ENCODE measurements around the gene CIRBP. TPM values are rescaled to one million over a fixed set of nuclear protein-coding genes. Genes with fewer than 3 reads are reported as not detected.

CIRBP gene
- total RNA-seq, 2 donors from 2014 or later, result 226 to 251 TPM

GRCh38 chr19:1252821-1253513 lies 16.2 kb upstream of the CIRBP start:
- Mint-ChIP-seq H3K27ac (peak overlapping the region; percentile 89 to 91), H3K36me3 (no peaks in the 10 kb centered on the region), H3K4me3 (peak overlapping the region; percentile 84), H3K27me3 (no peaks in the 10 kb centered on the region), H3K9me3 (no peaks in the 10 kb centered on the region), H3K4me1 (ENCODE audit: low read depth in 2 of 2) (peaks cover 9 to 23% of the 10 kb centered on the region in 2 donors)
- DNase-seq (ENCODE audit: low spot score) (peak; percentile 87), ATAC-seq (peak; percentile 34 to 44)

DNA sequence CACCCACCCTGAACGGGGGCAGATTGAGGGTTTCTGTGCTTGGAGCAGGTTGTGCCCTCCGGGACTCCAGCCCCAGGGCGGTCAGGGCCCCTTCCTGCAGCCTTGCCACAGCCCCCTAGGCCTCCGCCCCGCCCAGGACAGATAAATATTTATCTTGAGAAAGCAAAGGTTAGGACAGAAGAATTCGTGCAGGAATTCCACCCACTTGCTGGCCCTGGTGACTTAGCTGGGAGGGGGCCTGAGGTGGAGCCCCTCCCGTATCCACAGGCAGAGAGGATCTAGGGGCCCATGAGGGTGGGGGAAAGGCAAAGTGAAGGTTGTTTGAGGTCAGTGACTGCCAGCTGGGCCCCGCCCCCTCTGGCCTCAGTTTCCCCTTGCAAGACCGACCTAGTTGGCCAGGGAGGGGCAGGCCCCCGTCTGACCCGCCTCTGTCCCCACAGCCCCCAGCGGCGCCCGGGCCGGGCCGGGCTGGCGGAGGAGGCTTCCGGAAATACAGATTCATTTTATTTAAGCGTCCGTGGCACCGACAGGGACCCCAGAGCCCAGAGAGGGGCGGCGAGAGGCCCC lies 15.5 kb upstream of the CIRBP start:
- DNase-seq (ENCODE audit: low spot score), result no peak
- no peak for ATAC-seq
- Mint-ChIP-seq H3K36me3 (no peaks in the 10 kb centered on the region), H3K27me3 (no peaks in the 10 kb centered on the region), H3K9me3 (no peaks in the 10 kb centered on the region), H3K4me3 (peak overlapping the region; percentile 79), H3K4me1 (ENCODE audit: low read depth in 2 of 2) (peaks cover 9 to 25% of the 10 kb centered on the region in 2 donors), H3K27ac (peak overlapping the region; percentile 89 to 91)

DNA sequence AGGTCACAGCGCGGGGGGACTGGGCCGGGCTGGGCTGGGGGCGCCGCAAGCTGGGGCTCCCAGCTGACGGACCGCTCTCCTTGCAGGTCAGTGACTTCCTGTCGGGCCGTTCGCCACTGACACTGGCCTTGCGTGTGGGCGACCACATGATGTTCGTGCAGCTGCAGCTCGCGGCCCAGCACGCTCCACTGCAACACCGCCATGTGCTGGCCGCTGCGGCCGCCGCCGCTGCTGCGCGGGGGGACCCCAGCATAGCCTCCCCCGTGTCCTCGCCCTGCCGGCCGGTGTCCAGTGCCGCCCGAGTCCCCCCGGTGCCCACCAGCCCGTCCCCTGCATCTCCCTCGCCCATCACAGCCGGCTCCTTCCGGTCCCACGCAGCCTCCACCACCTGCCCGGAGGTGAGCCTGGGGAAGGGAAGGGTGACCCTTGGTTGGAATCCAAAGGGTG lies 15.0 kb upstream of the CIRBP start:
- no peaks in the 10 kb centered on the region for H3K27me3 Mint-ChIP-seq
- no peak for DNase-seq (ENCODE audit: low spot score)
- ATAC-seq, result no peak
- H3K4me1 Mint-ChIP-seq (ENCODE audit: low read depth in 2 of 2), result peaks cover 9 to 25% of the 10 kb centered on the region in 2 donors
- peak overlapping the region; percentile 49 for H3K4me3 Mint-ChIP-seq
- no peak overlapping the region for H3K27ac Mint-ChIP-seq
- no peaks in the 10 kb centered on the region for H3K9me3 Mint-ChIP-seq
- no peaks in the 10 kb centered on the region for H3K36me3 Mint-ChIP-seq

GRCh38 chr19:1254530-1255185 lies 14.5 kb upstream of the CIRBP start:
- H3K36me3 Mint-ChIP-seq, result no peaks in the 10 kb centered on the region
- H3K27me3 Mint-ChIP-seq, result no peaks in the 10 kb centered on the region
- DNase-seq (ENCODE audit: low spot score) (no peak), ATAC-seq (no peak)
- H3K4me3 Mint-ChIP-seq, result peak overlapping the region; percentile 49
- peak overlapping the region; percentile 28 to 75 for H3K27ac Mint-ChIP-seq
- peaks cover 13 to 27% of the 10 kb centered on the region in 2 donors for H3K4me1 Mint-ChIP-seq (ENCODE audit: low read depth in 2 of 2)
- no peaks in the 10 kb centered on the region for H3K9me3 Mint-ChIP-seq

DNA sequence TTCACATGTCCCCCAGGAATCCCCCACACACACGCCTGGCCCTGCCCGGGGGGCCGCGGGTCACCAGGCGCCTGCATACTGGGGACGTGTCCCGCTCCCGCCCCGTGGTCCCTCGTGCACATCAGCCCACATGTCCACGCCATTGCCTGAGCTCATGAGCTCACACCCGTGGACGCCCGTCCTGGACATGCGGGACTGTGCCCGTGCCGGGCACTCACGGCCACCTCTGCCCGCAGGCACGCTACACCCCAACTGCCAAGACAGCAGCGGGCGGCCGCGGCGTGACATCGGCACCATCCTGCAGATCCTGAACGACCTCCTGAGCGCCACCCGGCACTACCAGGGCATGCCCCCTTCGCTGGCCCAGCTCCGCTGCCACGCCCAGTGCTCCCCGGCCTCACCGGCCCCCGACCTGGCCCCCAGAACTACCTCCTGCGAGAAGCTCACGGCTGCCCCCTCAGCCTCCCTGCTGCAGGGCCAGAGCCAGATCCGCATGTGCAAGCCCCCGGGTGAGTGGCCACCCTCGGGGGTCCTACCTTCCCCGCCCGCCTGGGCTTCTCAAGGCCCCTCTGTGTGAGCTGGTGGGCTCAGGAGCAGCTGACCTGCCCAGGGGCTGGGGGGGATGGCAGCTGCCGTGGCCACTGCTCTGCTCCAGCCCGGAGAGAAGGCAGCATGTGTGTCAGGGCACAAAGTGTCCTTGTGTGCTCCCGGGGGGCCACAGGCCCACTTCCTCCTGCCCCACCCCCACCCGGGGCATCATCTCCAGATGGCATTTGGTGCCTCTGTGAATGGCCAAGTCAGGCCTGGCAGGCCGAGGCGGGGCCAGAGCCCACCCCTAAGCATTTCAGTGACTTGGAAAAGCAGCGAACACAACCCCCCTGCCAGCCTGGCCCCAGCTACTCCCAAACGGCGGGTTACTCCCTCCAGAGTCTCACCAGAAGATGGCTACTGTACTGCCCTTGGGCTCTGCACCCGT lies 13.7 kb upstream of the CIRBP start:
- Mint-ChIP-seq H3K27me3 (no peaks in the 10 kb centered on the region), H3K4me3 (peak overlapping the region; percentile 49), H3K27ac (peak overlapping the region; percentile 28 to 75), H3K9me3 (no peaks in the 10 kb centered on the region), H3K4me1 (ENCODE audit: low read depth in 2 of 2) (peaks cover 17 to 31% of the 10 kb centered on the region in 2 donors), H3K36me3 (no peaks in the 10 kb centered on the region)
- DNase-seq (ENCODE audit: low spot score) (no peak), ATAC-seq (no peak)

DNA sequence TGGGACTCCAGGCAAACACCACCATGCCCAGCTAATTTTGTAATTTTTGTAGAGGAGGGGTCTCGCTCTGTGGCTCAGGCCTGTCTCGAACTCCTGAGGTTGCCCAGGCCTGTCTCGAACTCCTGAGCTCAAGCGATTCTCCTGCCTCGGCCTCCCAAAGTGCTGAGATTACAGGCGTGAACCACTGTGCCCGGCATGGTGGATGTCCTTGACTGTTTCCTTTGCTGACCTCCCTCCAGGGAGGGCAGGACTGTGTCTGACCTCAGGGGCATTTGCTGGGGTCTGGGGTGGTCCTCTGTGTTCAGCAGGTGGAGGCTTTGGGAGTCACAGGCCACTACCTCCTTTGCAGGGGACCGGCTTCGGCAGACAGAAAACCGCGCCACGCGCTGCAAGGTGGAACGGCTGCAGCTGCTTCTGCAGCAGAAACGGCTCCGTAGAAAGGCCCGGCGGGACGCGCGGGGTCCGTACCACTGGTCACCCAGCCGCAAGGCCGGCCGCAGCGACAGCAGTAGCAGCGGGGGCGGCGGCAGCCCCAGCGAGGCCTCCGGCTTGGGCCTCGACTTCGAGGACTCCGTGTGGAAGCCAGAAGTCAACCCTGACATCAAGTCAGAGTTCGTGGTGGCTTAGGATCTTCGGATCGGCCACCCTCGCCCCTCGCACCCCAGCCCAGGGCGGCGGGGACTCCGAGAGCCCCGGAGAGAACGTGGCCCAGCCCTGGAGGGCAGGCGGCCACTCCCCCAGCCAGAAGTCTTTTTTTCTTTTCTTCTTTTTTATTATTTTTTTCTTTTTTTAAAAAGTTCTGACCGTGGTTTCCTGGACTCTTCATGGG lies 12.3 kb upstream of the CIRBP start:
- H3K9me3 Mint-ChIP-seq, result no peaks in the 10 kb centered on the region
- H3K27me3 Mint-ChIP-seq, result no peaks in the 10 kb centered on the region
- no peak overlapping the region for H3K4me3 Mint-ChIP-seq
- no peak for ATAC-seq
- H3K36me3 Mint-ChIP-seq, result no peaks in the 10 kb centered on the region
- H3K27ac Mint-ChIP-seq, result peak overlapping the region; percentile 93 to 97
- H3K4me1 Mint-ChIP-seq (ENCODE audit: low read depth in 2 of 2), result peaks cover 25 to 34% of the 10 kb centered on the region in 2 donors
- DNase-seq (ENCODE audit: low spot score), result no peak

DNA sequence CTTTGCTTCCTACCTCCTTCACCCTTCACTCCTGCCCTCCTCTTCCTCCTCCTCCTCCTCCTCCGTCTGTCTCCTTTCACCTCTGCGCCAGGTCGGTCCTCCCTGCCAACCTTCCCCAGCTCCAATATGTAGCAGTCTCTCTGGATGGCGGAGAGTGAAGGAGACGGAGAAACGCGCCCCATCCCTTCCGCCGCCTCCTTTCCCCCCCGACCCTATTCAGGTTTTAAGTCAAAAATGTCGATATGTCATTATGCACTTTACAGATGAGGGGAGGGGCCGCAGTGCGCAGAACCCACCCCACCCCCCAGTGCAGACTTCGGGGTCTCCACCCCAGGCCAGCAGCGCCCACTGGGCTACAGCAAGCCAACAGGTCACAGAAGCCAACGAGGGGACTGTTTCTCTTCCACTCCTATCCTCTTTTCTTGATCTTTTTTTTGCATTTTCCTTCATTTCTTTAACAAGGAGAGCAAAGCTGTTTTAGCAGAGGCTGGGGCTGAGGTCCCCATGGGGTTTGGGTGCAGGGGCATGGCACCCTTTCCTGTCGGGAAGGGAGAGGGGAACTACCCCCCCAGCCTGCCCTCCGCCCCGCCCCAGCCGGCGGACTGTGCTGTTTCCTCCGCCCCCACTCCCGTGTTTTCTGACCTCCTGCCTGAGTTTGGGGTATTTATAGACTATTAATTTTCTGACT lies 11.5 kb upstream of the CIRBP start:
- Mint-ChIP-seq H3K27me3 (no peaks in the 10 kb centered on the region), H3K9me3 (no peaks in the 10 kb centered on the region), H3K4me3 (peak overlapping the region; percentile 81), H3K4me1 (ENCODE audit: low read depth in 2 of 2) (peaks cover 28 to 38% of the 10 kb centered on the region in 2 donors), H3K36me3 (no peaks in the 10 kb centered on the region), H3K27ac (peak overlapping the region; percentile 93 to 97)
- ATAC-seq, result no peak
- no peak for DNase-seq (ENCODE audit: low spot score)

DNA sequence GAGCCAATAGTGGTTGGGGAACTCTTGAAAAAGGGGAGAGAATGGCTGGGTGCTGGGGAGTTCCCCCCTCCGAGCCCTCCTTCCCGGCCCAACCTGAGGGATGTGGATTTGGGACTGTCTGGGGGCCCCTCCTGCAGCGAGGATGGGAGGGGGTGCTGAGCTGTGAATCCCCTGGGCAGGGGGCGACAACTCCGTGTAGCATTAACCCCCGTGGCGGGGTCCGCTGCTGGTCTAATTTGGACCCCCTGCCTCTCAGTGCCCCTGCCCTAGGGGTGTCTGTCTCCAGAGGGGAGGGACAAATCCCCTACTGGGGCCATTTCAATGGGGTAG lies 11.0 kb upstream of the CIRBP start:
- peaks cover 28 to 41% of the 10 kb centered on the region in 2 donors for H3K4me1 Mint-ChIP-seq (ENCODE audit: low read depth in 2 of 2)
- H3K9me3 Mint-ChIP-seq, result no peaks in the 10 kb centered on the region
- ATAC-seq, result no peak
- no peaks in the 10 kb centered on the region for H3K36me3 Mint-ChIP-seq
- no peaks in the 10 kb centered on the region for H3K27me3 Mint-ChIP-seq
- DNase-seq (ENCODE audit: low spot score), result no peak
- peak overlapping the region; percentile 81 for H3K4me3 Mint-ChIP-seq
- H3K27ac Mint-ChIP-seq, result peak overlapping the region; percentile 93 to 97

- peaks cover 23 to 41% of the 10 kb centered on the region in 2 donors for H3K4me1 Mint-ChIP-seq (ENCODE audit: low read depth in 2 of 2)
- H3K4me3 Mint-ChIP-seq, result peak overlapping the region; percentile 81
- H3K27ac Mint-ChIP-seq, result peak overlapping the region; percentile 93 to 97
- ATAC-seq (no peak), DNase-seq (ENCODE audit: low spot score) (no peak)
- no peaks in the 10 kb centered on the region for H3K27me3 Mint-ChIP-seq
- H3K9me3 Mint-ChIP-seq, result no peaks in the 10 kb centered on the region
- no peaks in the 10 kb centered on the region for H3K36me3 Mint-ChIP-seq
These were observed 10.4 kb upstream of the CIRBP start for GRCh38 chr19:1258707-1259205.

- Mint-ChIP-seq H3K9me3 (no peaks in the 10 kb centered on the region), H3K27ac (peak overlapping the region; percentile 93 to 97), H3K36me3 (no peaks in the 10 kb centered on the region), H3K27me3 (no peaks in the 10 kb centered on the region), H3K4me3 (peak overlapping the region; percentile 81), H3K4me1 (ENCODE audit: low read depth in 2 of 2) (peaks cover 23 to 41% of the 10 kb centered on the region in 2 donors)
- ATAC-seq (peak; percentile 64 to 68), DNase-seq (ENCODE audit: low spot score) (peak; percentile 88)
These were observed 9.8 kb upstream of the CIRBP start for GRCh38 chr19:1259206-1259875.

GRCh38 chr19:1259876-1260748 lies 9.0 kb upstream of the CIRBP start:
- ATAC-seq (peak; percentile 24 to 44), DNase-seq (ENCODE audit: low spot score) (peak; percentile 76)
- no peaks in the 10 kb centered on the region for H3K27me3 Mint-ChIP-seq
- H3K4me1 Mint-ChIP-seq (ENCODE audit: low read depth in 2 of 2), result peaks cover 25 to 39% of the 10 kb centered on the region in 2 donors
- no peaks in the 10 kb centered on the region for H3K9me3 Mint-ChIP-seq
- peak overlapping the region; percentile 93 to 97 for H3K27ac Mint-ChIP-seq
- H3K4me3 Mint-ChIP-seq, result peak overlapping the region; percentile 93
- H3K36me3 Mint-ChIP-seq, result no peaks in the 10 kb centered on the region
